ENCODE results near the gene CRMP1. TPM values are rescaled to one million over a fixed set of nuclear protein-coding genes. Genes with fewer than 3 reads are reported as not detected.
A peak's percentile ranks its signal among the peaks of the same experiment; 100 is the strongest.

The CRMP1 gene
- total RNA-seq, 6 donors from 2014 or later, result 0.89 to 5.7 (median 2.0) TPM

GRCh38 chr4:5784021-5784420 is 108.9 kb downstream of the CRMP1 start:
- 88 to 92% methylated on average over 6 of the region's 6 CpGs for WGBS, 2 donors
- Histone ChIP-seq H3K4me1 (no peaks in the 10 kb centered on the region), H3K36me3 (peaks cover 0 to 26% (median 3%) of the 10 kb centered on the region in 4 donors), H3K4me3 (no peak overlapping the region), H3K9me3 (no peaks in the 10 kb centered on the region), H3K27ac (no peak overlapping the region), H3K27me3 (no peaks in the 10 kb centered on the region)
- ATAC-seq (ENCODE audit: low FRiP score in 2 of 2) (no peak), DNase-seq (no peak)
- TF ChIP-seq POLR2AphosphoS5 (IDR thresholded peaks at IDR 0.05) (no peak), EP300 (IDR thresholded peaks at IDR 0.05) (no peak), POLR2A (IDR thresholded peaks at IDR 0.05) (no peak)
- TF ChIP-seq, protein P1, sequence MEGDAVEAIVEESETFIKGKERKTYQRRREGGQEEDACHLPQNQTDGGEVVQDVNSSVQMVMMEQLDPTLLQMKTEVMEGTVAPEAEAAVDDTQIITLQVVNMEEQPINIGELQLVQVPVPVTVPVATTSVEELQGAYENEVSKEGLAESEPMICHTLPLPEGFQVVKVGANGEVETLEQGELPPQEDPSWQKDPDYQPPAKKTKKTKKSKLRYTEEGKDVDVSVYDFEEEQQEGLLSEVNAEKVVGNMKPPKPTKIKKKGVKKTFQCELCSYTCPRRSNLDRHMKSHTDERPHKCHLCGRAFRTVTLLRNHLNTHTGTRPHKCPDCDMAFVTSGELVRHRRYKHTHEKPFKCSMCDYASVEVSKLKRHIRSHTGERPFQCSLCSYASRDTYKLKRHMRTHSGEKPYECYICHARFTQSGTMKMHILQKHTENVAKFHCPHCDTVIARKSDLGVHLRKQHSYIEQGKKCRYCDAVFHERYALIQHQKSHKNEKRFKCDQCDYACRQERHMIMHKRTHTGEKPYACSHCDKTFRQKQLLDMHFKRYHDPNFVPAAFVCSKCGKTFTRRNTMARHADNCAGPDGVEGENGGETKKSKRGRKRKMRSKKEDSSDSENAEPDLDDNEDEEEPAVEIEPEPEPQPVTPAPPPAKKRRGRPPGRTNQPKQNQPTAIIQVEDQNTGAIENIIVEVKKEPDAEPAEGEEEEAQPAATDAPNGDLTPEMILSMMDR (IDR thresholded peaks at IDR 0.05), result no peak

GRCh38 chr4:5783486-5783885 is 109.4 kb downstream of the CRMP1 start:
- Histone ChIP-seq H3K4me3 (no peak overlapping the region), H3K4me1 (no peaks in the 10 kb centered on the region), H3K27me3 (no peaks in the 10 kb centered on the region), H3K9me3 (no peaks in the 10 kb centered on the region), H3K27ac (no peak overlapping the region), H3K36me3 (peaks cover 0 to 22% (median 3%) of the 10 kb centered on the region in 4 donors)
- peak; percentile 21 to 32 for ATAC-seq (ENCODE audit: low FRiP score in 2 of 2)
- WGBS, 2 donors, result 75 to 79% methylated on average over 13 to 14 of the region's 14 CpGs
- no peak for TF ChIP-seq POLR2A (IDR thresholded peaks at IDR 0.05)
- TF ChIP-seq POLR2AphosphoS5 (IDR thresholded peaks at IDR 0.05), result no peak
- TF ChIP-seq EP300 (IDR thresholded peaks at IDR 0.05), result no peak
- TF ChIP-seq, protein P1 (IDR thresholded peaks at IDR 0.05), result no peak
- DNase-seq, result no peak

- H3K36me3 ChIP-seq, result peaks cover 0 to 21% (median 3%) of the 10 kb centered on the region in 4 donors
- no peak for TF ChIP-seq EP300 (IDR thresholded peaks at IDR 0.05)
- TF ChIP-seq POLR2AphosphoS5 (IDR thresholded peaks at IDR 0.05), result no peak
- no peak for TF ChIP-seq POLR2A (IDR thresholded peaks at IDR 0.05)
- TF ChIP-seq, protein P1 (IDR thresholded peaks at IDR 0.05), result no peak
- H3K27ac ChIP-seq, result no peak overlapping the region
- ATAC-seq (ENCODE audit: low FRiP score in 2 of 2), result peak in 1 of 2 donors; percentile 55
- no peak for DNase-seq
- WGBS, 2 donors, result 91 to 97% methylated on average over 6 of the region's 6 CpGs
- H3K4me1 ChIP-seq, result no peaks in the 10 kb centered on the region
- no peaks in the 10 kb centered on the region for H3K9me3 ChIP-seq
- H3K27me3 ChIP-seq, result no peaks in the 10 kb centered on the region
- H3K4me3 ChIP-seq, result no peak overlapping the region
Observed at GRCh38 chr4:5782829-5783476, 109.9 kb downstream of the CRMP1 start.

DNA sequence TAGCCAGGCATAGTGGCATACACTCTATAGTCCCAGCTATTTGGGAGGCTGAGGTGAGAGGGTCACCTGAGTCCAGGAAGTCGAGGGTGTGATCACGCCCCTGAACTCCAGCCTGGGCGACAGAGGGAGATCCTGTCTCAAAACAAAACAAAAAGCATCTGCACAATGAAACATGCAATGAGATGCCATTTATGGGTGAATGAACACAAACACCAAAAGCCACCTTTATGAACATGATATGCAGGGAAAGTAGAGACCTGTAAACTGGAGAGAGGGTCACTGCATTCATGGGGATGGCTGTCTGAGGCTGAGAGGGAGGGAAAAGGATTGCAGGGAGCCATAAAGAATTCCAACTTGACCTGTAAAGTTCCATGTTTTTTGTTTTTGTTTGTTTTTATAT is 111.2 kb downstream of the CRMP1 start:
- Histone ChIP-seq H3K4me3 (no peak overlapping the region), H3K9me3 (peaks cover under 1 to 7% (median 4%) of the 10 kb centered on the region in 4 donors), H3K36me3 (peaks cover 0 to 14% (median 3%) of the 10 kb centered on the region in 4 donors), H3K27ac (no peak overlapping the region), H3K27me3 (no peaks in the 10 kb centered on the region), H3K4me1 (no peaks in the 10 kb centered on the region)
- WGBS, 2 donors, result 83 to 89% methylated on average over 3 of the region's 3 CpGs
- ATAC-seq (ENCODE audit: low FRiP score in 2 of 2) (no peak), DNase-seq (no peak)
- TF ChIP-seq EP300 (IDR thresholded peaks at IDR 0.05) (no peak), POLR2AphosphoS5 (IDR thresholded peaks at IDR 0.05) (no peak)

GRCh38 chr4:5780831-5781480 is 111.9 kb downstream of the CRMP1 start:
- Histone ChIP-seq H3K36me3 (peaks cover 0 to 14% (median 3%) of the 10 kb centered on the region in 4 donors), H3K4me1 (no peaks in the 10 kb centered on the region), H3K9me3 (peaks cover 5 to 14% (median 9%) of the 10 kb centered on the region in 4 donors), H3K27me3 (no peaks in the 10 kb centered on the region), H3K27ac (no peak overlapping the region), H3K4me3 (no peak overlapping the region)
- TF ChIP-seq POLR2AphosphoS5 (IDR thresholded peaks at IDR 0.05), result no peak
- TF ChIP-seq, protein P1 (IDR thresholded peaks at IDR 0.05), result no peak
- no peak for TF ChIP-seq POLR2A (IDR thresholded peaks at IDR 0.05)
- no peak for TF ChIP-seq EP300 (IDR thresholded peaks at IDR 0.05)
- no peak for DNase-seq
- no peak for ATAC-seq (ENCODE audit: low FRiP score in 2 of 2)
- 92 to 93% methylated on average over 8 to 9 of the region's 9 CpGs for WGBS, 2 donors

Data from upper lobe of left lung (tissue), 6 donors.